SK-N-SH (cell line): Measurements from ENCODE around the gene KCNT1. TPM values are rescaled to one million over a fixed set of nuclear protein-coding genes. Genes with fewer than 3 reads are reported as not detected.

ENCODE experiments used
- CTCF ChIA-PET: fragments of 300-600, 350-600 bp; formaldehyde crosslinking; extraction: SDS; loops from one replicate; lab custom pipeline; 2021; lab: Yijun Ruan, JAX
- POLR2A ChIA-PET: fragments of 350-600 bp; sonication (Branson Sonifier 250); formaldehyde crosslinking; extraction: SDS; loops from one replicate; lab custom pipeline; 2020; ENCODE audit warnings: antibody characterized with exemption, inconsistent platforms; lab: Yijun Ruan, JAX
- DNase-seq: peaks from one replicate; pipeline ENCODE4 v3.0.0; 2012
- H2AFZ ChIP-seq: fragments of 200-600 bp; sonication (generic); 2 replicates; pipeline ENCODE4 v1.8.1; 2016; ENCODE audit warnings: antibody characterized with exemption, mild to moderate bottlenecking, low read depth
- H3F3A ChIP-seq: fragments of 200-600 bp; sonication (generic); replicated peaks from 2 replicates; pipeline ENCODE3; 2016; ENCODE audit warnings: antibody characterized with exemption, mild to moderate bottlenecking; ENCODE audit not compliant: insufficient read depth
- H3K27ac ChIP-seq, 2 experiments: fragments of 200-500 bp in 1 of 2; fragments of 200-600 bp in 1 of 2; sonication (Bioruptor generic) in 1 of 2; sonication (generic), shearing (Covaris generic) in 1 of 2; 2 replicates each; pipeline versions ENCODE4 v1.5.1 to v1.6.1; 2014 to 2016; ENCODE audit warnings: low read depth in 2 of 2, inconsistent platforms in 1 of 2, low read length in 1 of 2, mild to moderate bottlenecking in 1 of 2, mixed read lengths in 1 of 2
- H3K27me3 ChIP-seq: fragments of 200-600 bp; sonication (generic), shearing (Covaris generic); 2 replicates; pipeline ENCODE4 v1.6.1; 2016; ENCODE audit warnings: mixed run types; ENCODE audit not compliant: insufficient read depth
- H3K36me3 ChIP-seq, 2 experiments: fragments of 200-500 bp in 1 of 2; fragments of 200-600 bp in 1 of 2; sonication (Bioruptor generic) in 1 of 2; sonication (generic) in 1 of 2; replicated peaks in 1 of 2; 2 replicates each; pipeline versions ENCODE3 to v1.5.1; 2014 to 2016; ENCODE audit warnings: low read length in 1 of 2, mild to moderate bottlenecking in 1 of 2; ENCODE audit not compliant: insufficient read depth in 2 of 2, control insufficient read depth in 1 of 2
- H3K4me1 ChIP-seq, 2 experiments: fragments of 200-500 bp in 1 of 2; fragments of 200-600 bp in 1 of 2; sonication (Bioruptor generic) in 1 of 2; sonication (generic), shearing (Covaris generic) in 1 of 2; 2 replicates each; pipeline versions ENCODE4 v1.5.1 to v1.6.1; 2014 to 2016; ENCODE audit warnings: low read depth in 1 of 2, low read length in 1 of 2, mixed run types in 1 of 2; ENCODE audit not compliant: insufficient read depth in 2 of 2, control insufficient read depth in 1 of 2
- H3K4me2 ChIP-seq: fragments of 200-600 bp; sonication (generic), shearing (Covaris generic); 2 replicates; pipeline ENCODE4 v1.6.1; 2017; ENCODE audit warnings: mixed run types
- H3K4me3 ChIP-seq, 2 experiments: fragments of 200-500 bp in 1 of 2; fragments of 200-600 bp in 1 of 2; sonication (Bioruptor generic) in 1 of 2; sonication (generic), shearing (Covaris generic) in 1 of 2; 2 replicates each; pipeline versions ENCODE4 v1.5.1 to v1.8.1; 2014 to 2016; ENCODE audit warnings: low read depth in 2 of 2, inconsistent platforms in 1 of 2, low read length in 1 of 2, mild to moderate bottlenecking in 1 of 2, mixed read lengths in 1 of 2, moderate library complexity in 1 of 2
- H3K79me2 ChIP-seq: fragments of 200-600 bp; sonication (generic); 2 replicates; pipeline ENCODE4 v1.8.1; 2017; ENCODE audit warnings: mild to moderate bottlenecking; ENCODE audit not compliant: insufficient read depth
- H3K9ac ChIP-seq: fragments of 200-600 bp; sonication (generic); 2 replicates; pipeline ENCODE4 v1.6.1; 2017; ENCODE audit warnings: mixed run types
- H3K9me2 ChIP-seq: fragments of 200-600 bp; sonication (generic); 2 replicates; pipeline ENCODE4 v1.6.1; 2017; ENCODE audit warnings: mixed run types
- H3K9me3 ChIP-seq: fragments of 200-600 bp; sonication (generic); 2 replicates; pipeline ENCODE4 v1.6.1; 2017; ENCODE audit warnings: mixed run types, mild to moderate bottlenecking, moderate library complexity
- H4K20me1 ChIP-seq: fragments of 200-600 bp; sonication (generic); 2 replicates; pipeline ENCODE4 v1.6.1; 2017; ENCODE audit warnings: mild to moderate bottlenecking, mixed run types; ENCODE audit not compliant: insufficient read depth
- CHD2 ChIP-seq: fragments of 150-350 bp; IDR thresholded peaks from 2 replicates; pipeline ENCODE4 v1.6.1; 2018; ENCODE audit warnings: low read length; ENCODE audit not compliant: partially characterized antibody
- ELF1 ChIP-seq: IDR thresholded peaks from 2 replicates; pipeline ENCODE4 v1.4.0; 2012
- EZH2phosphoT487 ChIP-seq: fragments of 200-600 bp; sonication (generic); IDR thresholded peaks from 2 replicates; pipeline ENCODE4 v1.6.1; 2017; ENCODE audit warnings: low read depth, mixed run types, mild to moderate bottlenecking, antibody characterized with exemption, moderate library complexity, borderline replicate concordance
- FOXJ3 ChIP-seq: sonication (generic); formaldehyde crosslinking; IDR thresholded peaks from 2 replicates; pipeline ENCODE4 v1.5.1; 2020; ENCODE audit warnings: mild to moderate bottlenecking, missing genetic modification reagents
- GABPA ChIP-seq: IDR thresholded peaks from 2 replicates; pipeline ENCODE4 v1.4.0; 2012; ENCODE audit warnings: low read depth, mild to moderate bottlenecking
- IRF3 ChIP-seq: fragments of 150-350 bp; IDR thresholded peaks from 2 replicates; pipeline ENCODE4 v1.6.1; 2016; ENCODE audit warnings: mild to moderate bottlenecking, low read depth, low read length
- JUND ChIP-seq: IDR thresholded peaks from 2 replicates; pipeline ENCODE4 v1.4.0; 2012
- MAX ChIP-seq: IDR thresholded peaks from 2 replicates; pipeline ENCODE4 v1.4.0; 2012; ENCODE audit warnings: low read depth
- PBX3 ChIP-seq: IDR thresholded peaks from 2 replicates; pipeline ENCODE4; 2012
- POLR2AphosphoS5 ChIP-seq: IDR thresholded peaks from 2 replicates; pipeline ENCODE4 v1.6.1; 2012; ENCODE audit warnings: low read depth, low read length
- RCOR1 ChIP-seq: fragments of 150-350 bp; IDR thresholded peaks from 2 replicates; pipeline ENCODE4 v1.6.1; 2017; ENCODE audit warnings: antibody characterized with exemption, low read length
- RFX5 ChIP-seq: IDR thresholded peaks from 2 replicates; pipeline ENCODE4 v1.6.1; 2012; ENCODE audit warnings: mild to moderate bottlenecking, improper control_type of control experiment, low read length
- RXRA ChIP-seq: IDR thresholded peaks from 2 replicates; pipeline ENCODE4 v1.4.0; 2012; ENCODE audit warnings: low read depth, mild to moderate bottlenecking, borderline replicate concordance
- SMC3 ChIP-seq: IDR thresholded peaks from 2 replicates; pipeline ENCODE4 v1.6.1; 2012; ENCODE audit warnings: low read depth, low read length, improper control_type of control experiment
- TCF12 ChIP-seq: IDR thresholded peaks from 2 replicates; pipeline ENCODE4 v1.4.0; 2012
- YY1 ChIP-seq: IDR thresholded peaks from 2 replicates; pipeline ENCODE4 v1.4.0; 2012; ENCODE audit warnings: low read depth, mild to moderate bottlenecking
- WGBS: methylation state at CpG from one replicate; pipeline ENCODE4 v1.1.6; 2017; ENCODE audit warnings: low lambda C conversion rate; 5-methylcytosine and 5-hydroxymethylcytosine counted together
- polyA plus RNA-seq, 3 experiments: library from polyadenylated mRNA; depleted of rRNA; stranded (reverse); fragments of >200 nt; gene quantifications; 2 replicates each; pipeline ENCODE4 v1.2.3, GENCODE V29; 2012
- TF ChIP-seq, protein P1 (sequence below): fragments of 150-350 bp; IDR thresholded peaks from 2 replicates; pipeline ENCODE4 v1.6.1; 2017; ENCODE audit warnings: antibody characterized with exemption, low read length, low read depth, borderline replicate concordance

Gene KCNT1
- polyA plus RNA-seq, 1 of the 3 experiments (the other 2 are of a cell fraction), result 0.08 TPM

- Histone ChIP-seq H3K9me3 (no peaks in the 10 kb centered on the region), H3K4me1 (peaks cover 0 to 2% of the 10 kb centered on the region in 2 experiments; a peak in 1 of 4 replicates), H3K36me3 (no peaks in the 10 kb centered on the region), H3K9ac (no peak overlapping the region), H3K4me2 (no peak overlapping the region), H3K79me2 (no peaks in the 10 kb centered on the region), H3K27ac (no peak overlapping the region), H4K20me1 (no peaks in the 10 kb centered on the region), H3K27me3 (no peaks in the 10 kb centered on the region), H3F3A (no peaks in the 10 kb centered on the region), H3K9me2 (no peaks in the 10 kb centered on the region), H3K4me3 (no peak overlapping the region), H2AFZ (no peak overlapping the region)
- CTCF ChIA-PET, result interaction anchor here (1.4 kb wide), 1 partner anchor 59 kb away, joined by 3 read pairs; no protein-coding TSS in a partner anchor
- POLR2A ChIA-PET, result no interaction called here
- TF ChIP-seq RCOR1 (no peak), RXRA (no peak), ELF1 (no peak), POLR2AphosphoS5 (no peak), TCF12 (no peak), RFX5 (no peak), IRF3 (no peak), JUND (no peak), MAX (no peak), GABPA (no peak), CHD2 (no peak), YY1 (no peak), FOXJ3 (CRISPR knock-in tag) (no peak)
- DNase-seq, result peak; percentile 6
- 63% methylated on average over 17 of the region's 19 CpGs for whole genome bisulfite sequencing
Measured at GRCh38 chr9:135661816-135662560, 40.0 kb upstream of the KCNT1 start.

GRCh38 chr9:135662758-135663450 lies 39.1 kb upstream of the KCNT1 start, which contains the start of gene LCN9:
Gene LCN9 (plus strand): TSS chr9:135663309. CDS start chr9:135663322, 13 bp downstream.
- no peaks in the 10 kb centered on the region for H3K27me3 ChIP-seq
- no peaks in the 10 kb centered on the region for H3K79me2 ChIP-seq
- ChIA-PET POLR2A (no interaction called here), CTCF (interaction anchor here (0.6 to 1.4 kb wide), 2 partner anchors 23 to 60 kb away, joined by 3 read pairs; no protein-coding TSS in a partner anchor)
- no peaks in the 10 kb centered on the region for H3F3A ChIP-seq
- H3K9me2 ChIP-seq, result no peaks in the 10 kb centered on the region
- peak; percentile 39 for DNase-seq
- TF ChIP-seq GABPA (no peak), CHD2 (no peak), YY1 (no peak), PBX3 (no peak), RFX5 (no peak), EZH2phosphoT487 (no peak), SMC3 (no peak)
- TF ChIP-seq, protein P1, sequence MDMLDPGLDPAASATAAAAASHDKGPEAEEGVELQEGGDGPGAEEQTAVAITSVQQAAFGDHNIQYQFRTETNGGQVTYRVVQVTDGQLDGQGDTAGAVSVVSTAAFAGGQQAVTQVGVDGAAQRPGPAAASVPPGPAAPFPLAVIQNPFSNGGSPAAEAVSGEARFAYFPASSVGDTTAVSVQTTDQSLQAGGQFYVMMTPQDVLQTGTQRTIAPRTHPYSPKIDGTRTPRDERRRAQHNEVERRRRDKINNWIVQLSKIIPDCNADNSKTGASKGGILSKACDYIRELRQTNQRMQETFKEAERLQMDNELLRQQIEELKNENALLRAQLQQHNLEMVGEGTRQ, result no peak
- no peaks in the 10 kb centered on the region for H3K9me3 ChIP-seq
- WGBS, result 48% methylated on average over 18 of the region's 25 CpGs
- no peak within 1 kb of the TSS for H3K27ac ChIP-seq
- no peaks in the 10 kb centered on the region for H3K36me3 ChIP-seq
- peaks cover 0 to 2% of the 10 kb centered on the region in 2 experiments; a peak in 1 of 4 replicates for H3K4me1 ChIP-seq
- H3K4me3 ChIP-seq, result no peak within 1 kb of the TSS
- no peak within 1 kb of the TSS for H2AFZ ChIP-seq
- H3K9ac ChIP-seq, result no peak within 1 kb of the TSS
- H4K20me1 ChIP-seq, result no peaks in the 10 kb centered on the region
- H3K4me2 ChIP-seq, result no peak within 1 kb of the TSS
